MM.1S (cell line): Measurements from ENCODE around the gene TENM4.

Experiments
- CTCF ChIP-seq: fragments of 300-600 bp; sonication (generic); IDR thresholded peaks from 2 replicates; pipeline ENCODE4 v1.5.1; 2016; ENCODE audit warnings: antibody characterized with exemption, low read length, mixed read lengths
- EZH2 ChIP-seq: fragments of 300-600 bp; sonication (generic); optimal IDR thresholded peaks from 2 replicates; pipeline ENCODE3; 2017; ENCODE audit warnings: low read depth, mild to moderate bottlenecking, antibody characterized with exemption, low read length, mixed read lengths

DNA sequence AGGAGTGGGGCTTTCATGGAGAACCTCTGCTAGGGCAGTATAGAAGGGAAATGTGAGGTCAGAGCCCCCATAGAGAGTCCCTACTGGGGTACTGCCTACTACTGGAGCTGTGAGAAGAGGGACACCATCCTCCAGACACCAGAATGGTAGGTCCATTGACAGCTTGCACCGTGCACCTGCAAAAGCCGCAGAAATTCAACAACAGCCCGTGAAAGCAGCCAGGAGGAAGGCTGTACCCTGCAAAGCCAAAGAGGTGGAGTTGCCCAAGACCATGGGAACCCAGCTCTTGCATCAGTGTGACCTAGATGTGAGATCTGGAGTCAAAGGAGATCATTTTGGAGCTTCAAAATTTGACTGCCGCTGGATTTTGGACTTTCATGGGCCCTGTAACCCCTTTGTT lies 245.6 kb downstream of the TENM4 start:
- TF ChIP-seq CTCF (no peak), EZH2 (no peak)
